A172 (cell line): ENCODE measurements around the gene NECAB3. TPM values are rescaled to one million over a fixed set of nuclear protein-coding genes. Genes with fewer than 3 reads are reported as not detected.
A peak's percentile ranks its signal among the peaks of the same experiment; 100 is the strongest.

ENCODE experiments used
- DNase-seq: peaks from one replicate; pipeline ENCODE4 v3.0.0-alpha.2; 2015; ENCODE audit warnings: low spot score
- total RNA-seq: library from RNA; depleted of rRNA; stranded (reverse); fragments of >200 nt; shearing (Covaris generic); gene quantifications from 2 replicates; pipeline ENCODE4 v1.2.3, GENCODE V29; 2014

NECAB3 gene
- total RNA-seq, 1 experiment from 2014 or later: 65.7 TPM

DNA sequence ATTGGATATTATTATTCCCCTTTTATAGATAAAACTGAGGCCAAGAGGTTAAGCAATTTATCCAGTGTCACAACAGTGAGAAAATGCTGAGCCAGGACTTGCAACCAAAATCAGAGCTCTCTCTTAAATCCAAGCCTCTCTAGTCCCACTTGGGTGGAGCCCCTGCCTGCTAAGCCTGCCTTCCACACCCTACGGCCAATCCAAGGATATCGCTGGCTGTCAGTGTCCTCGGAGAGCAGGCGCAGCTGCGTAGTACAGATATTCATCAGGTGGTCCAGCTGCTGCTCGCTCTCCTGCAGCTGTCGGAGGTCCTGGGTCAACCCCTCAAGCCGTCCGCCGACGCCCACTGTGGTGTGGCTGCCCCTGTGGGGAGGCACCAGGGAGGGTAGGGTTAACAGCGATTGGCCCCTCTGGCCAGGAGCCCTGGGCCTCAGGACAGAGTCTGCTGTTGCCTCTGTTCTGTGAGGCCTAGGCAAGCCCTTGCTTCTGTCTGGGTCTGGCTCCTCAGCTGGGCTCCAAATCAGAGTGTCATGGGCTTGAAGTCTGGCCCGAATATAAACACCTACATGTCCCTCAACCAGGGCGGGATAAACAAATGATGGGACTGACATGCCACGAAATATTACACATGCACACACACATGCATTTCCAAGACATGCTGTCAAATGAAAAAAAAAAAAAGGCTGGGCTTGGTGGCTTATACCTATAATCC lies 3.9 kb upstream of the NECAB3 start:
- DNase-seq: no peak

- no peak for DNase-seq
Measured at GRCh38 chr20:33676652-33677645, 2.7 kb upstream of the NECAB3 start.

GRCh38 chr20:33676121-33676520 lies 1.9 kb upstream of the NECAB3 start:
- DNase-seq: no peak

GRCh38 chr20:33675136-33675959 lies 1.1 kb upstream of the NECAB3 start:
- no peak for DNase-seq

- DNase-seq: peak; percentile 55
Measured at GRCh38 chr20:33673410-33674293, 576 bp downstream of the NECAB3 start.

- DNase-seq: no peak
Measured at GRCh38 chr20:33673114-33673409, 1.2 kb downstream of the NECAB3 start.

- no peak for DNase-seq
Measured at GRCh38 chr20:33672426-33673113, 1.7 kb downstream of the NECAB3 start.

GRCh38 chr20:33671573-33672288 lies 2.5 kb downstream of the NECAB3 start:
- no peak for DNase-seq

DNA sequence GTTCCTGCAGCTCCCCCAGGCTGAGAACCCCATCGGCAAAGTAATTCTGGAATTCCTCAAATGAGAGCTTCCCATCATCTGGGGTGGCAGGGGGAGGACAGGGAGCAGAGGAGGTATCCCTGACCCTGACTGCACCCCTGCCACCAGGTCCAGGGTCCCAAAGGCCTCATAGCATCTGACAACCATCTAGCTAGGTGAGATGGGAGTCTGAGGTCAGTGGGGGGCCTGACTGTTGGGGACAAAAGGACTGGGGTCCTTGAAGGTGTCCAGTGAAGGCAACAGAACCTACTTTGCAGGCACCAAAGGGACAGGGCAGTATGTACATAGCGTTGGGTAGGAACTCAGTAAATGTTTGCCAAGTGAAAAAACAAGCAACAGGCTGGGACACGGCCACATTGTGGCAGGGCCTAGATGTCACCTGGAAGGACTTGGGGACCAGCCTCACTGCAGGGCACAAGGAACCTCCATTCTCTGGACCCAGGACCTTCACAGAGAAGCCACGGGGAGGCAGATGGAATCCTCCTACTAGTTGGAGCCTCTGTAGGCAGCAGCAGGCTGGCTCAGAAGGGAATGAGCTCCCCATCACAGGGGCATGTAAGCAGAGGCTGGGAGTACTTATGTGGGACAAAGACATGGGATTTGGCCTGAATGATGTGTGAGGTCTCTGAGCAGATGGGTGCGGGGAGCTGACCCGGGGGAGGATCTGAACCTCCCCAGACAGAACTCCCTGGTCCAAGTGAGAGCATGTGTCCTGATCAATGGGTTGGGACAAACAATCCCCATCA lies 3.3 kb downstream of the NECAB3 start:
- no peak for DNase-seq

DNA sequence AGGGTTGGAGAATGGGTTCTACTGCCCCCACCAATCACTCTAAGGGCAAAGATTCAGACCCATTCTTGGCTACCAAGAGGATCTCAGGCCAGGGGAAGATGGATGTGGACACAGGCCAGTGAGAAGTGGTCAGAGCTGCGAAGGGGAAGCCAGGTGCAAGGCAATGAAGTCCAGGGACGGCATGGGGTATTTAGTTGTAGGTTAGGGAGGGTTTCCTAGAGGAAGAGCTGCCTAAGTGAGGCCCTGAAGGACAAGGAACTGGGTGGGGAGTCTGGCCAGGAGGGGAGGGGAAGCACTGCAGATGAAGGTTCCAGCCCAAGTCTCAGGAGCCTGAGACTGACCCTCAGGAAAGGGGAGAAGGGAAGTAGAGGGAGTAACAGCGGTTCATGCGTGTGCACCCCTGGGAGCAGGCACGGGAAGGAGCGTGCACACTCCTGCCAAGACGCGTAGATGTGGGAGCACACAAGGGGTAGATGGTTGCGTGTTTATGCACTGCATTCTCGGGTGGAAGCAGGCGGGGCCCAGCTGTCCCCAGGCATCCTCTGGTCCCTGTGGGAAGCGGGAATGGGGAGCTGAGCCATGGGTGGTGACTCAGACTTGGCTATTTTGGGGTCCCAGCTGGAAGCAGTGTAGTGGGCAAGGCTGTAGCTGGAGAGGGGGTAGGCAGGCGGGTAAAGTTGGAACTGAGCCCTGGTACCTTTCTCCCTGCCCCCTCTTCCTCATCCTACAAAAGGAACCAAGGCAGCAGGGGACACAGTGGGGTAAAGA lies 4.2 kb downstream of the NECAB3 start:
- no peak for DNase-seq

GRCh38 chr20:33669224-33669623 lies 5.0 kb downstream of the NECAB3 start:
- no peak for DNase-seq

- DNase-seq: no peak
Measured at GRCh38 chr20:33668466-33669155, 5.6 kb downstream of the NECAB3 start.

GRCh38 chr20:33667676-33668465 lies 6.4 kb downstream of the NECAB3 start:
- DNase-seq: no peak

GRCh38 chr20:33667245-33667675 lies 7.0 kb downstream of the NECAB3 start:
- no peak for DNase-seq

GRCh38 chr20:33666293-33667244 lies 7.7 kb downstream of the NECAB3 start, which contains the start of gene ACTL10:
Gene ACTL10 (plus strand): TSS chr20:33666943. CDS start chr20:33667498, 555 bp downstream.
- no peak for DNase-seq
